ENCODE measurements around the gene KCNQ1. TPM values are rescaled to one million over a fixed set of nuclear protein-coding genes. Genes with fewer than 3 reads are reported as not detected.

The KCNQ1 gene
- total and polyA plus RNA-seq, 9 of the 15 experiments (the other 6 are each of a cell fraction or from before 2014, with no cell fraction given) = 0.44 TPM; not detected in 8

DNA sequence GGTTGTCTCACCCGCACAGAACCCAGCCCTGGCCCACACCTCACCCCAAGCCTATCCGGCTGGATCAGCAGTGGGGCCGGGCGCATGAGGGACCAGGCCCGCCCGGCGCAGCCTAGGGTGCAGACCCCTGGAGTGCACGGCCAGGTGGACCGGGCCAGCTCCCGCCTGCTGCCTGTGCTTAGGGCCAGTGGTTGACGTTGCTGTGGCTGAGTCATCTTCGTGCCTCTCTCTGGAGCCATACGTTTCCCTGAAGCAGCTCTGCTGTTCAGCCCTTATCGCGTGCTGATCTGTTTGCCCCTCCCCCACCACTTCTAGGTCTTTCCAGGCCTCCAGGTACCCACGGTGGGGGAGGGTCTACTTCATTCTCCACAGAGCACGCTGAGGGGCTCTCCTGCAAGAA is 401.2 kb downstream of the KCNQ1 start (continued):
- TF ChIP-seq EGR1 (conservative IDR thresholded peaks at IDR 0.05) = no peak
- peak; percentile 89 for TF ChIP-seq GATA2 (CRISPR knock-in tag; IDR thresholded peaks at IDR 0.05)
- peak; percentile 52; the same call in 1 of the 2 replicates for TF ChIP-seq ZBTB7A (IDR thresholded peaks at IDR 0.05; ENCODE audit: borderline replicate concordance, control insufficient read depth, low read depth, low read length)
- no peak for TF ChIP-seq ZKSCAN1 (IDR thresholded peaks at IDR 0.05; ENCODE audit: low read depth, low read length)
- TF ChIP-seq ZNF780A (CRISPR knock-in tag; IDR thresholded peaks at IDR 0.05) = no peak
- TF ChIP-seq ZNF41 (CRISPR knock-in tag; conservative IDR thresholded peaks at IDR 0.05) = no peak
- TF ChIP-seq, protein P1, sequence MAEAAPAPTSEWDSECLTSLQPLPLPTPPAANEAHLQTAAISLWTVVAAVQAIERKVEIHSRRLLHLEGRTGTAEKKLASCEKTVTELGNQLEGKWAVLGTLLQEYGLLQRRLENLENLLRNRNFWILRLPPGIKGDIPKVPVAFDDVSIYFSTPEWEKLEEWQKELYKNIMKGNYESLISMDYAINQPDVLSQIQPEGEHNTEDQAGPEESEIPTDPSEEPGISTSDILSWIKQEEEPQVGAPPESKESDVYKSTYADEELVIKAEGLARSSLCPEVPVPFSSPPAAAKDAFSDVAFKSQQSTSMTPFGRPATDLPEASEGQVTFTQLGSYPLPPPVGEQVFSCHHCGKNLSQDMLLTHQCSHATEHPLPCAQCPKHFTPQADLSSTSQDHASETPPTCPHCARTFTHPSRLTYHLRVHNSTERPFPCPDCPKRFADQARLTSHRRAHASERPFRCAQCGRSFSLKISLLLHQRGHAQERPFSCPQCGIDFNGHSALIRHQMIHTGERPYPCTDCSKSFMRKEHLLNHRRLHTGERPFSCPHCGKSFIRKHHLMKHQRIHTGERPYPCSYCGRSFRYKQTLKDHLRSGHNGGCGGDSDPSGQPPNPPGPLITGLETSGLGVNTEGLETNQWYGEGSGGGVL (CRISPR knock-in tag; IDR thresholded peaks at IDR 0.05) = no peak
- TF ChIP-seq, protein P2, sequence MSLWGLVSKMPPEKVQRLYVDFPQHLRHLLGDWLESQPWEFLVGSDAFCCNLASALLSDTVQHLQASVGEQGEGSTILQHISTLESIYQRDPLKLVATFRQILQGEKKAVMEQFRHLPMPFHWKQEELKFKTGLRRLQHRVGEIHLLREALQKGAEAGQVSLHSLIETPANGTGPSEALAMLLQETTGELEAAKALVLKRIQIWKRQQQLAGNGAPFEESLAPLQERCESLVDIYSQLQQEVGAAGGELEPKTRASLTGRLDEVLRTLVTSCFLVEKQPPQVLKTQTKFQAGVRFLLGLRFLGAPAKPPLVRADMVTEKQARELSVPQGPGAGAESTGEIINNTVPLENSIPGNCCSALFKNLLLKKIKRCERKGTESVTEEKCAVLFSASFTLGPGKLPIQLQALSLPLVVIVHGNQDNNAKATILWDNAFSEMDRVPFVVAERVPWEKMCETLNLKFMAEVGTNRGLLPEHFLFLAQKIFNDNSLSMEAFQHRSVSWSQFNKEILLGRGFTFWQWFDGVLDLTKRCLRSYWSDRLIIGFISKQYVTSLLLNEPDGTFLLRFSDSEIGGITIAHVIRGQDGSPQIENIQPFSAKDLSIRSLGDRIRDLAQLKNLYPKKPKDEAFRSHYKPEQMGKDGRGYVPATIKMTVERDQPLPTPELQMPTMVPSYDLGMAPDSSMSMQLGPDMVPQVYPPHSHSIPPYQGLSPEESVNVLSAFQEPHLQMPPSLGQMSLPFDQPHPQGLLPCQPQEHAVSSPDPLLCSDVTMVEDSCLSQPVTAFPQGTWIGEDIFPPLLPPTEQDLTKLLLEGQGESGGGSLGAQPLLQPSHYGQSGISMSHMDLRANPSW (CRISPR knock-in tag; IDR thresholded peaks at IDR 0.05) = no peak
- no peak for TF ChIP-seq ETV6 (IDR thresholded peaks at IDR 0.05; ENCODE audit: borderline replicate concordance in 1 of 2, low read depth in 2 of 2, low read length in 1 of 2)
- no peak for TF ChIP-seq ETV6 (CRISPR knock-in tag; IDR thresholded peaks at IDR 0.05; ENCODE audit: borderline replicate concordance)
- peak; percentile 74; the same call in 1 of the 2 replicates for TF ChIP-seq HDAC2 (IDR thresholded peaks at IDR 0.05)
- TF ChIP-seq ZNF140 (CRISPR knock-in tag; IDR thresholded peaks at IDR 0.05) = no peak
- TF ChIP-seq CREB1 (IDR thresholded peaks at IDR 0.05) = no peak
- TF ChIP-seq CREB1 (CRISPR knock-in tag; IDR thresholded peaks at IDR 0.05) = no peak
- TF ChIP-seq ZNF24 (IDR thresholded peaks at IDR 0.05) = no peak
- TF ChIP-seq THRAP3 (IDR thresholded peaks at IDR 0.05; ENCODE audit: borderline replicate concordance) = no peak
- TF ChIP-seq NFIX (CRISPR knock-in tag; IDR thresholded peaks at IDR 0.05; ENCODE audit: low read depth) = no peak
- no peak for TF ChIP-seq PRPF4 (IDR thresholded peaks at IDR 0.05; ENCODE audit: insufficient read depth, low read depth, low read length, poor library complexity, severe bottlenecking)
- TF ChIP-seq SIX5 (IDR thresholded peaks at IDR 0.05; ENCODE audit: borderline replicate concordance in 1 of 2, insufficient read depth in 1 of 2, low read depth in 1 of 2, low read length in 2 of 2) = no peak
- no peak for TF ChIP-seq TRIM28 (IDR thresholded peaks at IDR 0.05)
- TF ChIP-seq, protein P3, sequence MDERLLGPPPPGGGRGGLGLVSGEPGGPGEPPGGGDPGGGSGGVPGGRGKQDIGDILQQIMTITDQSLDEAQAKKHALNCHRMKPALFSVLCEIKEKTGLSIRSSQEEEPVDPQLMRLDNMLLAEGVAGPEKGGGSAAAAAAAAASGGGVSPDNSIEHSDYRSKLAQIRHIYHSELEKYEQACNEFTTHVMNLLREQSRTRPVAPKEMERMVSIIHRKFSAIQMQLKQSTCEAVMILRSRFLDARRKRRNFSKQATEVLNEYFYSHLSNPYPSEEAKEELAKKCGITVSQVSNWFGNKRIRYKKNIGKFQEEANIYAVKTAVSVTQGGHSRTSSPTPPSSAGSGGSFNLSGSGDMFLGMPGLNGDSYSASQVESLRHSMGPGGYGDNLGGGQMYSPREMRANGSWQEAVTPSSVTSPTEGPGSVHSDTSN (CRISPR knock-in tag; IDR thresholded peaks at IDR 0.05; ENCODE audit: low read depth) = no peak
- TF ChIP-seq, protein P3 (tag; conservative IDR thresholded peaks at IDR 0.05; ENCODE audit: low read depth) = no peak
- TF ChIP-seq ARID1B (IDR thresholded peaks at IDR 0.05) = peak; percentile 78
